HEK293T (cell line): ENCODE data around the gene KAT2A.

ENCODE experiments used
- BHLHE40 ChIP-seq: fragments of 450-650 bp; IDR thresholded peaks from 2 replicates; pipeline ENCODE4 v1.6.1; 2016; ENCODE audit warnings: mild to moderate bottlenecking, moderate library complexity, borderline replicate concordance
- FOXM1 ChIP-seq: fragments of 450-650 bp; IDR thresholded peaks from 2 replicates; pipeline ENCODE4 v1.6.1; 2017; ENCODE audit warnings: mild to moderate bottlenecking, borderline replicate concordance
- HDGF ChIP-seq: fragments of 450-650 bp; IDR thresholded peaks from 2 replicates; pipeline ENCODE4 v1.6.1; 2017; ENCODE audit warnings: antibody characterized with exemption, borderline replicate concordance
- L3MBTL2 ChIP-seq: fragments of 450-650 bp; conservative IDR thresholded peaks from 2 replicates; pipeline ENCODE4 v1.6.1; 2016; ENCODE audit warnings: mild to moderate bottlenecking
- NFRKB ChIP-seq: fragments of 450-650 bp; IDR thresholded peaks from 2 replicates; pipeline ENCODE4 v1.6.1; 2016; ENCODE audit warnings: mild to moderate bottlenecking, moderate library complexity
- PKNOX1 ChIP-seq: fragments of 450-650 bp; IDR thresholded peaks from 2 replicates; pipeline ENCODE4 v1.6.1; 2016
- SP1 ChIP-seq: fragments of 450-650 bp; IDR thresholded peaks from 2 replicates; pipeline ENCODE4 v1.6.1; 2017
- SUZ12 ChIP-seq: fragments of 450-650 bp; IDR thresholded peaks from 2 replicates; pipeline ENCODE4 v1.6.1; 2016; ENCODE audit warnings: mild to moderate bottlenecking
- TARDBP ChIP-seq: fragments of 450-650 bp; IDR thresholded peaks from 2 replicates; pipeline ENCODE4 v1.6.1; 2016
- ZNF384 ChIP-seq: fragments of 450-650 bp; IDR thresholded peaks from 2 replicates; pipeline ENCODE4 v1.6.1; 2016

GRCh38 chr17:42081516-42082129 is 39.5 kb downstream of the KAT2A start:
- TF ChIP-seq L3MBTL2 (no peak), HDGF (no peak), SUZ12 (no peak), ZNF384 (no peak), SP1 (no peak), NFRKB (no peak), FOXM1 (no peak), PKNOX1 (peak; percentile 34; the same call in 1 of the 2 replicates), BHLHE40 (no peak), TARDBP (no peak)
